GM12878 (cell line): ENCODE results near the gene CSK. TPM values are rescaled to one million over a fixed set of nuclear protein-coding genes. Genes with fewer than 3 reads are reported as not detected.
A peak's percentile ranks its signal among the peaks of the same experiment; 100 is the strongest.

Experiments
- ATAC-seq: fragments of 200-7000 bp; cut with Tn5 transposase; 3 replicates; pipeline ENCODE4 v1.9.1; 2020; ENCODE audit warnings: mild to moderate bottlenecking, moderate library complexity
- BruUV-seq: library from RNA; stranded (reverse); fragments of 400-500 nt; replicated peaks from 2 replicates; lab custom pipeline; 2021; lab: Mats Ljungman, UMichigan
- CTCF ChIA-PET: fragments of 300-600 bp; sonication (Branson Sonifier 250); formaldehyde crosslinking; extraction: SDS; loops from one replicate; lab custom pipeline; 2021; ENCODE audit warnings: inconsistent platforms; lab: Yijun Ruan, JAX
- POLR2A ChIA-PET: fragments of 350-600 bp; formaldehyde crosslinking; extraction: SDS; loops from one replicate; lab custom pipeline; 2021; ENCODE audit warnings: inconsistent platforms; lab: Charles Lee
- RAD21 ChIA-PET: fragments of 300-600 bp; sonication (Branson Sonifier 250); formaldehyde crosslinking; loops from one replicate; lab custom pipeline; 2023; ENCODE audit warnings: antibody characterized with exemption; ENCODE audit not compliant: unreplicated experiment; lab: Charles Lee
- SMC1A ChIA-PET: fragments of 300-600 bp; sonication (Branson Sonifier 250); formaldehyde crosslinking; loops from one replicate; lab custom pipeline; 2023; ENCODE audit not compliant: unreplicated experiment, uncharacterized antibody; lab: Charles Lee
- DNase-seq: peaks from one replicate; pipeline ENCODE4 v3.0.0-alpha.2; 2011; ENCODE audit warnings: low read depth, low spot score
- FAIRE-seq: peaks from 3 replicates; lab custom pipeline; 2011; peaks lifted over from hg19 to GRCh38; lab: Jason Lieb, UNC
- H2AFZ ChIP-seq: 2 replicates; pipeline ENCODE4 v1.6.0; 2011; ENCODE audit warnings: low read depth, low read length, control low read depth; ENCODE audit not compliant: control insufficient read depth
- H3K27ac ChIP-seq: 2 replicates; pipeline ENCODE4 v1.5.1; 2011; ENCODE audit warnings: control low read depth; ENCODE audit not compliant: control insufficient read depth, insufficient read depth
- H3K27me3 ChIP-seq, 2 experiments: replicated peaks in 1 of 2; 2 replicates each; pipeline versions ENCODE4 v1.6.0 to v1.6.1; 2011; ENCODE audit warnings: low read length in 1 of 2; ENCODE audit not compliant: control insufficient read depth in 2 of 2, insufficient read depth in 2 of 2
- H3K36me3 ChIP-seq, 2 experiments: 2 replicates each; pipeline ENCODE4 v1.5.1; 2011; ENCODE audit warnings: low read length in 1 of 2; ENCODE audit not compliant: control insufficient read depth in 2 of 2, insufficient read depth in 2 of 2
- H3K4me1 ChIP-seq: 2 replicates; pipeline ENCODE4 v1.6.1; 2011; ENCODE audit warnings: mild to moderate bottlenecking, low read length, moderate library complexity, mixed read lengths; ENCODE audit not compliant: control insufficient read depth, insufficient read depth
- H3K4me2 ChIP-seq: 2 replicates; pipeline ENCODE4 v1.6.0; 2011; ENCODE audit warnings: control low read depth; ENCODE audit not compliant: control insufficient read depth, insufficient read depth
- H3K4me3 ChIP-seq: fragments of 200-600 bp; sonication (generic); 2 replicates; pipeline ENCODE4 v1.5.1; 2016
- H3K79me2 ChIP-seq: 2 replicates; pipeline ENCODE4 v1.6.0; 2011; ENCODE audit warnings: low read length; ENCODE audit not compliant: control insufficient read depth, insufficient read depth
- H3K9ac ChIP-seq: 2 replicates; pipeline ENCODE4 v1.8.0; 2011; ENCODE audit warnings: low read length, control low read depth, mixed read lengths; ENCODE audit not compliant: control insufficient read depth, insufficient read depth
- H3K9me3 ChIP-seq: replicated peaks from 3 replicates; pipeline ENCODE4 v1.5.1; 2011; ENCODE audit warnings: mild to moderate bottlenecking, low read length; ENCODE audit not compliant: control insufficient read depth, insufficient read depth
- H4K20me1 ChIP-seq: 2 replicates; pipeline ENCODE4 v1.6.0; 2011; ENCODE audit not compliant: control insufficient read depth, insufficient read depth
- BMI1 ChIP-seq: fragments of 450-650 bp; IDR thresholded peaks from 2 replicates; pipeline ENCODE4 v1.6.1; 2016; ENCODE audit warnings: mild to moderate bottlenecking, moderate library complexity, borderline replicate concordance
- E4F1 ChIP-seq: fragments of 450-650 bp; IDR thresholded peaks from 2 replicates; pipeline ENCODE4 v1.6.1; 2018; ENCODE audit warnings: borderline replicate concordance, mild to moderate bottlenecking; ENCODE audit not compliant: partially characterized antibody
- EED ChIP-seq: sonication (generic); IDR thresholded peaks from 2 replicates; pipeline ENCODE4 v1.6.1; 2016; ENCODE audit warnings: antibody characterized with exemption, low read depth
- FOXM1 ChIP-seq: IDR thresholded peaks from 2 replicates; pipeline ENCODE4 v1.6.1; 2012; ENCODE audit warnings: low read depth, mild to moderate bottlenecking, inconsistent platforms, low read length, moderate library complexity
- GABPA ChIP-seq: IDR thresholded peaks from 2 replicates; pipeline ENCODE4 v1.6.1; 2014; ENCODE audit warnings: antibody characterized with exemption, low read depth, mild to moderate bottlenecking, inconsistent platforms
- MLLT1 ChIP-seq: fragments of 450-650 bp; IDR thresholded peaks from 2 replicates; pipeline ENCODE4 v1.6.1; 2016; ENCODE audit warnings: mild to moderate bottlenecking
- MTA3 ChIP-seq: IDR thresholded peaks from 2 replicates; pipeline ENCODE4 v1.6.1; 2012; ENCODE audit warnings: low read length, inconsistent platforms, borderline replicate concordance
- NBN ChIP-seq: fragments of 450-650 bp; IDR thresholded peaks from 2 replicates; pipeline ENCODE4 v1.6.1; 2016
- NFXL1 ChIP-seq: fragments of 450-650 bp; IDR thresholded peaks from 2 replicates; pipeline ENCODE4 v1.6.1; 2017; ENCODE audit warnings: antibody characterized with exemption, mild to moderate bottlenecking, borderline replicate concordance
- POLR2AphosphoS5 ChIP-seq: IDR thresholded peaks from 2 replicates; pipeline ENCODE4 v1.6.1; 2011; ENCODE audit warnings: mild to moderate bottlenecking, low read length, inconsistent platforms
- POU2F2 ChIP-seq: IDR thresholded peaks from 3 replicates; pipeline ENCODE4 v1.6.1; 2011; ENCODE audit warnings: low read depth, mild to moderate bottlenecking, low read length, borderline replicate concordance
- RB1 ChIP-seq: fragments of 450-650 bp; formaldehyde crosslinking; IDR thresholded peaks from 2 replicates; pipeline ENCODE4 v1.6.1; 2017; ENCODE audit warnings: mild to moderate bottlenecking, borderline replicate concordance
- RELB ChIP-seq: fragments of 450-650 bp; IDR thresholded peaks from 2 replicates; pipeline ENCODE4 v1.6.1; 2017; ENCODE audit warnings: low read depth, mild to moderate bottlenecking, moderate library complexity
- SIN3A ChIP-seq: IDR thresholded peaks from 2 replicates; pipeline ENCODE4 v1.6.1; 2012; ENCODE audit warnings: low read depth, low read length, improper control_type of control experiment
- SMARCA5 ChIP-seq: fragments of 450-650 bp; IDR thresholded peaks from 2 replicates; pipeline ENCODE4 v1.6.1; 2017; ENCODE audit warnings: mild to moderate bottlenecking
- SREBF1 ChIP-seq: IDR thresholded peaks from 2 replicates; pipeline ENCODE4 v1.6.1; 2012; ENCODE audit warnings: mild to moderate bottlenecking, low read length
- TCF12 ChIP-seq: IDR thresholded peaks from 2 replicates; pipeline ENCODE4 v1.6.1; 2011; ENCODE audit warnings: low read depth, mild to moderate bottlenecking, low read length
- USF2 ChIP-seq: IDR thresholded peaks from 2 replicates; pipeline ENCODE4 v1.6.1; 2011; ENCODE audit warnings: low read depth, low read length, improper control_type of control experiment, borderline replicate concordance
- ZBED1 ChIP-seq: IDR thresholded peaks from 2 replicates; pipeline ENCODE4 v1.6.1; 2016; ENCODE audit warnings: borderline replicate concordance
- ZNF384 ChIP-seq: IDR thresholded peaks from 2 replicates; pipeline ENCODE4 v1.6.1; 2012; ENCODE audit warnings: low read depth, mild to moderate bottlenecking, low read length, improper control_type of control experiment, borderline replicate concordance
- WGBS: methylation state at CpG from one replicate; pipeline ENCODE4 v1.1.6; 2016; ENCODE audit warnings: low lambda C conversion rate; ENCODE audit not compliant: insufficient replicate concordance, insufficient coverage; ENCODE audit errors: missing lambda C conversion rate; 5-methylcytosine and 5-hydroxymethylcytosine counted together
- in situ Hi-C: fragments of 300-500 bp; cut with MboI; formaldehyde crosslinking; loops from 9 replicates; pipeline ENCODE4 v1.14.3; 2018; ENCODE audit warnings: mixed read lengths
- intact Hi-C: fragments of 100-400 bp; cut with micrococcal nuclease; formaldehyde crosslinking; loops from one replicate; pipeline ENCODE4 v1.14.2; 2022; ENCODE audit not compliant: unreplicated experiment
- polyA plus RNA-seq, 11 experiments: library from polyadenylated mRNA; depleted of rRNA in 4 of 11; unstranded in 6 of 11; stranded (reverse) in 5 of 11; fragments of >200 nt; fragmentation: Nextera tagmentation in 4 of 11; fragmentation: Illumina TruSeq in 1 of 11; extraction: Ambion mirVana in 4 of 11; extraction: Trizol in 1 of 11; gene quantifications; 1 replicate in 1 of 11; 2 replicates in 10 of 11; pipeline versions ENCODE4 v1.2.1 to v1.2.3, GENCODE V29; 2011 to 2016; ENCODE audit warnings: inconsistent platforms in 2 of 11, missing spikeins in 2 of 11, low read depth in 1 of 11
- total RNA-seq, 4 experiments: library from RNA; depleted of rRNA in 3 of 4; stranded (reverse); fragments of >200 nt in 3 of 4; fragmentation: Illumina TruSeq in 1 of 4; extraction: Trizol in 1 of 4; gene quantifications; 2 replicates each; pipeline versions ENCODE4 v1.2.1 to v1.2.3, GENCODE V29; 2013 to 2021

CSK gene
- total and polyA plus RNA-seq, 10 of the 15 experiments (the other 5 are each of a cell fraction or from before 2014, with no cell fraction given): 3.4 to 327 (median 75.8) TPM

- no TSS peak for BruUV-seq
- Histone ChIP-seq H2AFZ (no peak overlapping the region), H4K20me1 (no peaks in the 10 kb centered on the region), H3K27me3 (no peaks in the 10 kb centered on the region), H3K4me1 (no peaks in the 10 kb centered on the region), H3K9ac (no peak overlapping the region), H3K9me3 (no peaks in the 10 kb centered on the region), H3K4me3 (no peak overlapping the region), H3K4me2 (no peak overlapping the region), H3K79me2 (no peaks in the 10 kb centered on the region), H3K36me3 (no peaks in the 10 kb centered on the region), H3K27ac (no peak overlapping the region)
- ATAC-seq (peak; percentile 69), DNase-seq (no peak), FAIRE-seq (peak; percentile 54)
- in situ Hi-C loops (no loop called here), intact Hi-C loops (loop anchor here (1.0 to 5.0 kb wide), 2 partner anchors 65 to 198 kb away; no protein-coding TSS in a partner anchor)
- POLR2A ChIA-PET: interaction anchor here (1.5 kb wide), 1 partner anchor 58 kb away, joined by 6 read pairs; no protein-coding TSS in a partner anchor
- SMC1A ChIA-PET: interaction anchor here (0.7 to 3.0 kb wide), 3 partner anchors 21 to 66 kb away, joined by 3 to 16 read pairs (median 7); no protein-coding TSS in a partner anchor
- RAD21 ChIA-PET: interaction anchor here (1.0 to 2.5 kb wide), 4 partner anchors 9 to 66 kb away, joined by 3 to 17 read pairs (median 6); partner anchors contain the start of gene CPLX3
- 58% methylated on average over 5 of the region's 5 CpGs for WGBS
- CTCF ChIA-PET: interaction anchor here (0.7 to 4.5 kb wide), 9 partner anchors 9 to 65 kb away, joined by 3 to 30 read pairs (median 3); partner anchors contain the start of gene CPLX3
- no peak for TF ChIP-seq SMARCA5
- TF ChIP-seq ZNF384: no peak
- TF ChIP-seq POU2F2: no peak
- no peak for TF ChIP-seq MTA3
- no peak for TF ChIP-seq TCF12
- no peak for TF ChIP-seq SIN3A
- peak; percentile 80 for TF ChIP-seq MLLT1
- peak; percentile 70 for TF ChIP-seq EED
- no peak for TF ChIP-seq E4F1
- no peak for TF ChIP-seq NBN
- no peak for TF ChIP-seq USF2
- TF ChIP-seq SREBF1: no peak
- no peak for TF ChIP-seq POLR2AphosphoS5
- no peak for TF ChIP-seq FOXM1
- no peak for TF ChIP-seq NFXL1
- TF ChIP-seq RB1: no peak
- no peak for TF ChIP-seq RELB
- no peak for TF ChIP-seq BMI1
- no peak for TF ChIP-seq ZBED1
- TF ChIP-seq GABPA: no peak
These were observed 53.5 kb downstream of the CSK start for GRCh38 chr15:74835312-74835823.
